ENCODE measurements around the gene GNAO1.

GNAO1 gene

DNA sequence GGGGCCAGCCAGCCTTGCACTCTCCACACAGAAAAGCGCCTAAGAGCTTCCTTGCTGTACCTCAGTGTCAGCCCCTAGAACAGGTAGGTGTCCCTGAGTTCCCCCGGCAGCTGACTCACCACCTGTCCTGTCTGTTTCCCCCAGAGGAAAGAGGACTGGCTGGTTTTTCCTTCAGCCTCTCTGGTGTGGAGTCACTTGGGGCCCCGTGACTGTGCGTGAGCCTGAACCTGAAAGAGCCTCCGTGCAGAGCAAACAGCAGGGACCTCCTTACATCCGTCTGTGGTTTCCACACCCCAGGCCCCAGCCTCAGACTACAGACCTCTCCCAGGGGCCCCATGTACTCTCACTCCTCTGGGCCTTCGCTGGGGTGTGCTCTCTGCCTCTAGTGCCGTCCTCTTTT lies 87.8 kb downstream of the GNAO1 start:
- ATAC-seq, result no peak

DNA sequence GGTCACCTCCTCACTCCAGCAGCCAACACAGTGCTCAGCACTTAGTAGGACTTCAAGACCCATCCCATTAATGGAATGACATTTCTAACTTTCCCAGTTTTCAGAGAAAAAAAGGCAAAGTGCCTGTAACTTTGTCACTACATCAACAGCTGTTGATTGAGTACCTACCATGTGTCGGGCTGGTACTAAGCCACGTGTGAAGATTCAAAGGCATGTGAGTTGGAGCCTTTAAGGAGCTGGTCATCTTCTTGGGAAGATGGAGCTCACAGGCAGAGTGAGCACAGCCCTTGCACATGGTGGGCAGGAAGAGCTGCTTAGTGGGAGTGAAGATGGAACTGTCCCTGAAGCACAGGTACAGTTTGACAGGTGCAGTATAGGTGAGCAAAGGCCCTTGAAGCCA lies 88.6 kb downstream of the GNAO1 start:
- TF ChIP-seq TOX (CRISPR knock-in tag; IDR thresholded peaks at IDR 0.05; ENCODE audit: borderline replicate concordance), result no peak
- TF ChIP-seq BACH2 (CRISPR knock-in tag; IDR thresholded peaks at IDR 0.05; ENCODE audit: borderline replicate concordance), result no peak
- TF ChIP-seq RARB (CRISPR knock-in tag; IDR thresholded peaks at IDR 0.05), result no peak
- no peak for TF ChIP-seq ESRRG (CRISPR knock-in tag; IDR thresholded peaks at IDR 0.05)
- TF ChIP-seq, protein P1, sequence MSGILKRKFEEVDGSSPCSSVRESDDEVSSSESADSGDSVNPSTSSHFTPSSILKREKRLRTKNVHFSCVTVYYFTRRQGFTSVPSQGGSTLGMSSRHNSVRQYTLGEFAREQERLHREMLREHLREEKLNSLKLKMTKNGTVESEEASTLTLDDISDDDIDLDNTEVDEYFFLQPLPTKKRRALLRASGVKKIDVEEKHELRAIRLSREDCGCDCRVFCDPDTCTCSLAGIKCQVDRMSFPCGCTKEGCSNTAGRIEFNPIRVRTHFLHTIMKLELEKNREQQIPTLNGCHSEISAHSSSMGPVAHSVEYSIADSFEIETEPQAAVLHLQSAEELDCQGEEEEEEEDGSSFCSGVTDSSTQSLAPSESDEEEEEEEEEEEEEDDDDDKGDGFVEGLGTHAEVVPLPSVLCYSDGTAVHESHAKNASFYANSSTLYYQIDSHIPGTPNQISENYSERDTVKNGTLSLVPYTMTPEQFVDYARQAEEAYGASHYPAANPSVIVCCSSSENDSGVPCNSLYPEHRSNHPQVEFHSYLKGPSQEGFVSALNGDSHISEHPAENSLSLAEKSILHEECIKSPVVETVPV (CRISPR knock-in tag; IDR thresholded peaks at IDR 0.05), result no peak
- no peak for TF ChIP-seq ISL1 (CRISPR knock-in tag; IDR thresholded peaks at IDR 0.05)
- TF ChIP-seq, protein P2, sequence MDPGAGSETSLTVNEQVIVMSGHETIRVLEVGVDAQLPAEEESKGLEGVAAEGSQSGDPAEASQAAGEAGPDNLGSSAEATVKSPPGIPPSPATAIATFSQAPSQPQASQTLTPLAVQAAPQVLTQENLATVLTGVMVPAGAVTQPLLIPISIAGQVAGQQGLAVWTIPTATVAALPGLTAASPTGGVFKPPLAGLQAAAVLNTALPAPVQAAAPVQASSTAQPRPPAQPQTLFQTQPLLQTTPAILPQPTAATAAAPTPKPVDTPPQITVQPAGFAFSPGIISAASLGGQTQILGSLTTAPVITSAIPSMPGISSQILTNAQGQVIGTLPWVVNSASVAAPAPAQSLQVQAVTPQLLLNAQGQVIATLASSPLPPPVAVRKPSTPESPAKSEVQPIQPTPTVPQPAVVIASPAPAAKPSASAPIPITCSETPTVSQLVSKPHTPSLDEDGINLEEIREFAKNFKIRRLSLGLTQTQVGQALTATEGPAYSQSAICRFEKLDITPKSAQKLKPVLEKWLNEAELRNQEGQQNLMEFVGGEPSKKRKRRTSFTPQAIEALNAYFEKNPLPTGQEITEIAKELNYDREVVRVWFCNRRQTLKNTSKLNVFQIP (CRISPR knock-in tag; IDR thresholded peaks at IDR 0.05; ENCODE audit: borderline replicate concordance, low read depth), result no peak
- no peak for TF ChIP-seq ZC3H10 (CRISPR knock-in tag; IDR thresholded peaks at IDR 0.05)
- ATAC-seq, result no peak

More for the DNA sequence above, 87.8 kb downstream of the GNAO1 start:
- TF ChIP-seq ZFP3 (CRISPR knock-in tag; IDR thresholded peaks at IDR 0.05) (no peak), BACH2 (CRISPR knock-in tag; IDR thresholded peaks at IDR 0.05; ENCODE audit: borderline replicate concordance) (no peak), ESRRG (CRISPR knock-in tag; IDR thresholded peaks at IDR 0.05) (no peak), ARNTL (CRISPR knock-in tag; IDR thresholded peaks at IDR 0.05; ENCODE audit: borderline replicate concordance, low read depth) (no peak)
- TF ChIP-seq, protein P3, sequence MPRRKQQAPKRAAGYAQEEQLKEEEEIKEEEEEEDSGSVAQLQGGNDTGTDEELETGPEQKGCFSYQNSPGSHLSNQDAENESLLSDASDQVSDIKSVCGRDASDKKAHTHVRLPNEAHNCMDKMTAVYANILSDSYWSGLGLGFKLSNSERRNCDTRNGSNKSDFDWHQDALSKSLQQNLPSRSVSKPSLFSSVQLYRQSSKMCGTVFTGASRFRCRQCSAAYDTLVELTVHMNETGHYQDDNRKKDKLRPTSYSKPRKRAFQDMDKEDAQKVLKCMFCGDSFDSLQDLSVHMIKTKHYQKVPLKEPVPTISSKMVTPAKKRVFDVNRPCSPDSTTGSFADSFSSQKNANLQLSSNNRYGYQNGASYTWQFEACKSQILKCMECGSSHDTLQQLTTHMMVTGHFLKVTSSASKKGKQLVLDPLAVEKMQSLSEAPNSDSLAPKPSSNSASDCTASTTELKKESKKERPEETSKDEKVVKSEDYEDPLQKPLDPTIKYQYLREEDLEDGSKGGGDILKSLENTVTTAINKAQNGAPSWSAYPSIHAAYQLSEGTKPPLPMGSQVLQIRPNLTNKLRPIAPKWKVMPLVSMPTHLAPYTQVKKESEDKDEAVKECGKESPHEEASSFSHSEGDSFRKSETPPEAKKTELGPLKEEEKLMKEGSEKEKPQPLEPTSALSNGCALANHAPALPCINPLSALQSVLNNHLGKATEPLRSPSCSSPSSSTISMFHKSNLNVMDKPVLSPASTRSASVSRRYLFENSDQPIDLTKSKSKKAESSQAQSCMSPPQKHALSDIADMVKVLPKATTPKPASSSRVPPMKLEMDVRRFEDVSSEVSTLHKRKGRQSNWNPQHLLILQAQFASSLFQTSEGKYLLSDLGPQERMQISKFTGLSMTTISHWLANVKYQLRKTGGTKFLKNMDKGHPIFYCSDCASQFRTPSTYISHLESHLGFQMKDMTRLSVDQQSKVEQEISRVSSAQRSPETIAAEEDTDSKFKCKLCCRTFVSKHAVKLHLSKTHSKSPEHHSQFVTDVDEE (CRISPR knock-in tag; IDR thresholded peaks at IDR 0.05), result no peak

DNA sequence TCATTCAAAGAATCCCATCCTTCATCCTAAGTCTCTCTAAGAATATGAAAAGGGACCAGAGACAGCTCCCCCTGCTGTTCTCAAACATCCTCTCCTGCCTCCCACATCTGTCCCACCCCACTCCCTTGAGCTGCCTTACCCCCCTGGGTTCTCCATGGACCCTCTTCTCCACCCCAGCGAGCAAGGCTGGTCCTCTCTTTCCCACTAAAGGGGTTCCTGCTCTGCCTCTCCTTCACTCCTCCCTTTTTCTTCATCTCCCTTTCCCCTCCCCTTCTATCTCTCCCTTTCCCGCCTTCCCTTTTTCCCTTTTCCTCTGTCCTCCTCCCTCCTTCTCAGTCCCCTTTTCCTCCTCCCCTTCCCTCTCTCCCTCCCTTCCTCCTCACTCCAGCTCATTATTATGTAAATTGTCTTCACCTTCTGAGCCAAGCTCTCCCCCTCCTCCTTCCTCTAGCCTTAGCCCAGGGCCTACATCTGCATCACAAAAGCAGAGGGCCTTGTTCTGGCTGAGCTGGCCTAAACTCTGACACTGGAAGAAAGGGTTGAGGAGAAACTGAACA lies 90.0 kb downstream of the GNAO1 start:
- ATAC-seq, result 0 out of 3 replicates have a peak, but pooled peaks have one; percentile 28
- TF ChIP-seq ARNTL (CRISPR knock-in tag; IDR thresholded peaks at IDR 0.05; ENCODE audit: borderline replicate concordance, low read depth) (no peak), TOX (CRISPR knock-in tag; IDR thresholded peaks at IDR 0.05; ENCODE audit: borderline replicate concordance) (no peak), ZNF70 (CRISPR knock-in tag; IDR thresholded peaks at IDR 0.05) (no peak), ZC3H10 (CRISPR knock-in tag; IDR thresholded peaks at IDR 0.05) (no peak), ISL1 (CRISPR knock-in tag; IDR thresholded peaks at IDR 0.05) (no peak), ESRRG (CRISPR knock-in tag; IDR thresholded peaks at IDR 0.05) (no peak), ZNF8 (CRISPR knock-in tag; IDR thresholded peaks at IDR 0.05) (no peak), ZNF565 (CRISPR knock-in tag; conservative IDR thresholded peaks at IDR 0.05; ENCODE audit: low read depth) (no peak), RARB (CRISPR knock-in tag; IDR thresholded peaks at IDR 0.05) (no peak), ZFP3 (CRISPR knock-in tag; IDR thresholded peaks at IDR 0.05) (no peak), TCF4 (CRISPR knock-in tag; IDR thresholded peaks at IDR 0.05; ENCODE audit: borderline replicate concordance) (no peak), BACH2 (CRISPR knock-in tag; IDR thresholded peaks at IDR 0.05; ENCODE audit: borderline replicate concordance) (no peak), OSR1 (CRISPR knock-in tag; IDR thresholded peaks at IDR 0.05) (no peak), CSDC2 (CRISPR knock-in tag; IDR thresholded peaks at IDR 0.05) (no peak)
- TF ChIP-seq, protein P4, sequence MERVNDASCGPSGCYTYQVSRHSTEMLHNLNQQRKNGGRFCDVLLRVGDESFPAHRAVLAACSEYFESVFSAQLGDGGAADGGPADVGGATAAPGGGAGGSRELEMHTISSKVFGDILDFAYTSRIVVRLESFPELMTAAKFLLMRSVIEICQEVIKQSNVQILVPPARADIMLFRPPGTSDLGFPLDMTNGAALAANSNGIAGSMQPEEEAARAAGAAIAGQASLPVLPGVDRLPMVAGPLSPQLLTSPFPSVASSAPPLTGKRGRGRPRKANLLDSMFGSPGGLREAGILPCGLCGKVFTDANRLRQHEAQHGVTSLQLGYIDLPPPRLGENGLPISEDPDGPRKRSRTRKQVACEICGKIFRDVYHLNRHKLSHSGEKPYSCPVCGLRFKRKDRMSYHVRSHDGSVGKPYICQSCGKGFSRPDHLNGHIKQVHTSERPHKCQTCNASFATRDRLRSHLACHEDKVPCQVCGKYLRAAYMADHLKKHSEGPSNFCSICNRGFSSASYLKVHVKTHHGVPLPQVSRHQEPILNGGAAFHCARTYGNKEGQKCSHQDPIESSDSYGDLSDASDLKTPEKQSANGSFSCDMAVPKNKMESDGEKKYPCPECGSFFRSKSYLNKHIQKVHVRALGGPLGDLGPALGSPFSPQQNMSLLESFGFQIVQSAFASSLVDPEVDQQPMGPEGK (CRISPR knock-in tag; IDR thresholded peaks at IDR 0.05; ENCODE audit: borderline replicate concordance), result no peak
- TF ChIP-seq, protein P3 (CRISPR knock-in tag; IDR thresholded peaks at IDR 0.05), result no peak
- TF ChIP-seq, protein P1 (CRISPR knock-in tag; IDR thresholded peaks at IDR 0.05), result no peak
- TF ChIP-seq, protein P5, sequence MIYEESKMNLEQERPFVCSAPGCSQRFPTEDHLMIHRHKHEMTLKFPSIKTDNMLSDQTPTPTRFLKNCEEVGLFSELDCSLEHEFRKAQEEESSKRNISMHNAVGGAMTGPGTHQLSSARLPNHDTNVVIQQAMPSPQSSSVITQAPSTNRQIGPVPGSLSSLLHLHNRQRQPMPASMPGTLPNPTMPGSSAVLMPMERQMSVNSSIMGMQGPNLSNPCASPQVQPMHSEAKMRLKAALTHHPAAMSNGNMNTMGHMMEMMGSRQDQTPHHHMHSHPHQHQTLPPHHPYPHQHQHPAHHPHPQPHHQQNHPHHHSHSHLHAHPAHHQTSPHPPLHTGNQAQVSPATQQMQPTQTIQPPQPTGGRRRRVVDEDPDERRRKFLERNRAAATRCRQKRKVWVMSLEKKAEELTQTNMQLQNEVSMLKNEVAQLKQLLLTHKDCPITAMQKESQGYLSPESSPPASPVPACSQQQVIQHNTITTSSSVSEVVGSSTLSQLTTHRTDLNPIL (CRISPR knock-in tag; IDR thresholded peaks at IDR 0.05; ENCODE audit: low read depth), result no peak
